ENCODE results near the gene LMNA.

- TF ChIP-seq CTCF (IDR thresholded peaks at IDR 0.05 in 4 of 5, conservative IDR thresholded peaks at IDR 0.05 in 1 of 5) (no peak), POLR2A (IDR thresholded peaks at IDR 0.05) (no peak)
Observed at GRCh38 chr1:156112276-156113137, 2.0 kb upstream of the LMNA start.

Data from gastrocnemius medialis (tissue), 4 donors.